Stimulated activated CD8-positive, alpha-beta memory T cell treated with anti-CD3 and anti-CD28 coated beads, Interleukin-7, amount 100 ng/mL, for 4 hours (primary cell): ENCODE data around the gene NAPB.
"Not testable (repeated sequence)": the region's sequence is repeated elsewhere in the genome, so short reads cannot be mapped to it uniquely, and the experiment has no call there.

Source experiments
- DNase-seq, 2 donors: peaks; one replicate each; pipeline ENCODE4 v3.0.0-alpha.2; 2020; ENCODE audit warnings: low read depth in 2 of 2

NAPB gene

GRCh38 chr20:23420943-23421931, at the start of gene NAPB:
Gene NAPB (minus strand): TSS chr20:23421488. CDS start chr20:23421402, 86 bp downstream.
- DNase-seq: peak; percentile 84 to 92

DNA sequence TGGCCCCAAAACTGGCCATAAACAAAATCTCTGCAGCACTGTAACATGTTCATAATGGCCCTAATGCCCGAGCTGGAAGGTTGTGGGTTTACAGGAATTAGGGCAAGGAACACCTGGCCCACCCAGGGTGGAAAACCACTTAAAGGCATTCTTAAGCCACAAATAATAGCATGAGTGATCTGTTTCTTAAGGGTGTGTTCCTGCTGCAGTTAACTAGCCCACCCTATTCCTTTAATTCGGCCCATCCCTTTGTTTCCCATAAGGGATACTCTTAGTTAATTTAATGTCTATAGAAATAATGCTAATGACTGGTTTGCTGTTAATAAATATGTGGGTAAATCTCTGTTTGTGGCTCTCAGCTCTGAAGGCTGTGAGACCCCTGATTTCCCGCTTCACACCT, 45.7 kb upstream of the NAPB start:
- DNase-seq: not testable (repeated sequence)

GRCh38 chr20:23461180-23461579, 39.9 kb upstream of the NAPB start:
- DNase-seq: no peak

- DNase-seq: no peak
Observed at GRCh38 chr20:23459461-23460150, 38.3 kb upstream of the NAPB start.

DNA sequence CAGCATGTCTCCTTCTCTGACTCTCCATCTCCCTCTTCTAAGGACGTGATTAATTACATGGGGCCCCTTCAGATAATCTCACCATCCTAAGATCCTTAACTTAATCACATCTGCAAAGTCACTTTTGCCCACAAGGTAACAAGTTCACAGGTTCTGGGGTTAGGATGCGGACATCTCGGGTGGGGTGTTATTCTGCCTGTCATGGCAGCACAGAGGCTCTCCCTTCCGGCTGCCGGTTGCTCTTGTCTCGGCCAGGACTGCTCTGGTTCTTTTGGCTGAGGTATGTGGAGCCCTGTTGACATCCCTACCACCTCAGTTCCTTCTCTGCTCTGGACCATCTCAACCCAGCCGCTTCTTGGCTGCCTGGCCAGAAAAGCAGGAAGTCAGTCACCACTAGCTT, 35.6 kb upstream of the NAPB start:
- DNase-seq: no peak

GRCh38 chr20:23456409-23456808, 35.1 kb upstream of the NAPB start:
- no peak for DNase-seq

DNA sequence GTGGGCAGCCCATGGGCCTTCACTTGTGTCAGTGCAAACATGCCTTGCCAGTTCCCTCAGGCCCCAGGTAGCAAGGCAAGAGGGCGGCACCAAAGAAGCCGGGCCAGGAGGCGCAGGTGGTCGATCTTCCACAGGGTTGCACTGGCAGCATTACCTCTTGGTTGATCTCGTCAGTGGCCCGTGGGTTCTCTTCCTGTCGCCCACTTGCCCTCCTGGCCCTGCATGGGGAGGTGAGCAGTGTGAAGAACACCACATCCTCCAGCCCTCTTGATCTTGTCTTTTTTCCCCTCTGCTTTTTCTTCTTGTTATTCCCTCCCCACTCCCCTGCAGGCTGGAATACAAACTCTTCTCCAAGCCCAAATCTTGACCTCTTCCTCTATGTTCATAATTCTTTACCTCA, 34.4 kb upstream of the NAPB start:
- no peak for DNase-seq

- no peak for DNase-seq
Observed at GRCh38 chr20:23454816-23455215, 33.5 kb upstream of the NAPB start.

DNA sequence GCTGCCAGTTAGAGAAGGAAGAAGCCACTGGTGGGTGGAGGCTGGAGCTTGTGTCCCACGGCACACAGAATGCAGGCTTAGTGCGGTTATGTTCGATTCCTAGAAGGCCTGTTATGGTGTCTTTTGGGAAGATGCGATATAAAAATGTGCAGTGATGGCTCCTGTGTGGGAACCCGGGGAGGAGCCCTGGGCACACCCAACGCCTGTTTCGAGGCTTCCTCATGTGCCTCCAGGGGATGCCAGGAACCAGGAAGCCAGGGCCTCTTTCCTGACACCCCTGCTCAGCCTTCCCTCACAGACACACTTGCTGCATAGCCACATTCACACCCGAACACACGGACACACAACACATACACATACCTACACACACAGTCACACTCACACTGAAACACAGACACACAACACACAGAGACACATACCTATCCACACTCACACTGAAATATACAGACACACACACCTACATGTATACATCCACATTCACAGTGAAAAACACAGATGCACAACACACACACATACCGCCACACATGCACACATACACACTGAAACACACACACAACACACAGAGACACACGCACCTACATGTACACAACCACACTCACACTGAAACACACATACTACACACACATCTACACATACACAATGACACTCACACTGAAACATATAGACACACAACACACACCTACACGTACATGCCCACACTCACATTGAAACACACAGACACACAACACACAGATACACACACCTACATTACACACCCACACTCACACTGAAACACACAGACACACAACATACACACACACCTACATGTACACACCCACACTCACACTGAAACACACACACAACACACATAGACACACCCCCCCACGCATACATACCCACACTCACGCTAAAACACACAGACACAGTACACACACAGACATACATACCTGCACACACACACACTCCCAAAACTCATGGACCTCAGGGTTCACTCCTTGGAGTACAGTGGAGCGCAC, 32.6 kb upstream of the NAPB start:
- no peak for DNase-seq

- DNase-seq: no peak
Observed at GRCh38 chr20:23452776-23453175, 31.5 kb upstream of the NAPB start, which contains the start of gene CST11. Gene CST11 (minus strand): TSS chr20:23452876. CDS start chr20:23452811, 65 bp downstream.

- DNase-seq: no peak
Observed at GRCh38 chr20:23451956-23452487, 30.7 kb upstream of the NAPB start.

DNA sequence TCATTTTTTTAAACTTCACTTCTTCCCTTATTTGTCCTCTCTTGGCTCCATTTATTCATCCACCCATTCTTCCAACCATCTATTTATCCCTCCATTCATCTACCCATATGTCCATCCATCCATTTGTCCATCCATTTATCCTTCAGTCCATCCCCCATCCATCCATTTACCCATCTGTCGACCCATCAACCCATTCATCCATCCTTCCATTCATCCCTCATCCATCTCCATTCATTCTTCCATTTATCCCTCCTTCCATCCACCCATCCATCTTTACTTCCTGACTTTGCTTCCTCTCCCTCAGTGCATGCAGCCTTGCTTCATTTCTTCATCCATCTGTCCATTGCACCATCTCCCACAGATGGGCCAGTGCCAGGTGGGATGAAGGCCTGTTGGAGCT, 29.6 kb upstream of the NAPB start:
- no peak for DNase-seq

DNA sequence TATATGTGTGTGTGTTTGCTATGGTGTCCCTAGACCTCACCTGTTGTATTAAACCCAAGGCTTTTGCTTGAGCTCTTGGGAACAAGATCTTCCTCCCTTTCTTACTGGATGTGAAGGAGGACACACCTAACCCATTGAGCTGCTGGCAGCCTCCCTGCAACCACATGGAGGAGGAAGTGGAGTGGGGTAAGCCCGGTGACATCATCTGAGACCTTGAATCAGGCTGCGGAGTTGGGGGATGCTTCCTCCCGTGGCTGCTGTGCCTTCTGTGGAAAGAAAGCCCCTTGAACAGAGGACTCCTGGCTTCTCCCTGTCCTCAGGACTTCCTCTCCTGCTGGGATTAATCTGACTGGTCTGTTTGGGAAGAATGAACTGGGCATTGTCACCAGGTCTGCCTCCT, 28.1 kb upstream of the NAPB start:
- no peak for DNase-seq

- DNase-seq: no peak
Observed at GRCh38 chr20:23448167-23448566, 26.9 kb upstream of the NAPB start.

DNA sequence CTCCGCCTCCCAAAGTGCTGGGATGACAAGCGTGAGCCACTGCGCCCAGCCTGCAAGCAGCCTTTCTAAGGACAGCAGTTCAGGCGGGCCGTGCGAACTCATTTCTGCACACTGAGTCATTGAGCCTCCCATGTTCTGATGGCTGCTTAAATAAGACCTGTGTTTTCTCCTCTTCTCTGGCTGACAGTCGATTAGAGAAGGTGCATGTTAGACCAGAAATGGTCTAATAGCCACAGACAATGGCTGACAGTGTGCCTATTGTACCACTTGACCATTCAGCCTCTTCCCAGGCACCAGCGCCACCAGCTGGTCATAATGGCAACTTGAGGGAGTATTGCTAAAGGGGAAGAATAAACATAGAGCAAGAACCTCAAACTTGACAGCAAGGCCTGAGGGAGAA, 25.2 kb upstream of the NAPB start:
- no peak for DNase-seq

DNA sequence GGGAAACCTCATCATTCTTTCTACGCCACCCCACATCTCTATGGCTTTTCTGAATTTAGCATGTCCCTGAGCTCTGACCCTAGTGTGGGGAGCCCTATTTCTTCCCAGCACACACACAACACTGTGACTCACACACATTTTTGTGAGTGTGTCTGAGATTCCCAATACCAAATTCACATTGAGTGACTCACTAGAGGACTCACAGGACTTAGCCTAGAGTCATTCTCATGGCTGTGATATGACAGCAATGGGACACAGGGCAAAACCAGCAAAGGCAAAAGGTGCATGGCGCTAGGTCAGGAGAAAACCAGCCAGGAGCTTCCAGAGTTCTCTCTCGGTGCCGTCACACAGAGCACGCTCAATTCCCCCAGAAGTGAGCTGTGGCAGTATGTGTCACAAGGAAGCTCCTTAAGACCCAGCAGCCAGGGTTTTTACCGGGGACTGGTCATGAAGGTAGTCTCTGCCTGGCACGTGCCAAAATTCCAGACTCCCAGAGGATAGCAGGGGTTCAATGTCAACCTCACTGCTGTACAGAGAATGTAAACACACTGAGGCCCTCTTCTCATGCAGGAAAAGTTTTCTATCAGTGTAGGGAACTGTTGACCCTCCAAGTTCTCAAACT, 24.4 kb upstream of the NAPB start:
- DNase-seq: no peak

GRCh38 chr20:23444859-23445258, 23.6 kb upstream of the NAPB start:
- DNase-seq: no peak

GRCh38 chr20:23442436-23442835, 21.1 kb upstream of the NAPB start:
- no peak for DNase-seq

GRCh38 chr20:23441850-23442313, 20.6 kb upstream of the NAPB start:
- peak; percentile 25 to 44 for DNase-seq

DNA sequence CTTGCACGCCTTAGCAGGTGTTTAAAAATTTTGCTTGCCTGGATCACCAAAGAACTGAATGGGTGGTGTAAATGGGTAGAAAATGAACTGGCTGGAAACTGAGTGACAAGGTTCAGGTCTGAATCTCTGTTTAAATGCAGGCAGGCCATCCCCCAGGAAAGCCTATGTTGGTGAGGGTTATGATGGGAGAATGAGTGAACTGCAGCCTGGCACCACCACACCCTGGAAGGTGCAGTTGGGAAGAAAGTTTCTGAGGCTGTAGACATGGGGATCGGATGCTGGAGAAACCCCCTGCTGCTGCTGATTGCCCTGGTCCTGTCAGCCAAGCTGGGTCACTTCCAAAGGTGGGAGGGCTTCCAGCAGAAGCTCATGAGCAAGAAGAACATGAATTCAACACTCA, 18.7 kb upstream of the NAPB start:
- no peak for DNase-seq

GRCh38 chr20:23438661-23439060, 17.4 kb upstream of the NAPB start:
- DNase-seq: no peak
